Activated naive CD4-positive, alpha-beta T cell treated with Interleukin-2 at 50 U/mL for 16 hours (primary cell): Measurements from ENCODE around the gene RETNLB.

ENCODE experiments used
- DNase-seq: peaks from one replicate; pipeline ENCODE4 v3.0.0-alpha.2; 2020

RETNLB gene

GRCh38 chr3:108757404-108757982 is at the start of gene RETNLB:
RETNLB (minus strand) TSS chr3:108757410; CDS start chr3:108757185, 225 bp downstream.
- DNase-seq = no peak

DNA sequence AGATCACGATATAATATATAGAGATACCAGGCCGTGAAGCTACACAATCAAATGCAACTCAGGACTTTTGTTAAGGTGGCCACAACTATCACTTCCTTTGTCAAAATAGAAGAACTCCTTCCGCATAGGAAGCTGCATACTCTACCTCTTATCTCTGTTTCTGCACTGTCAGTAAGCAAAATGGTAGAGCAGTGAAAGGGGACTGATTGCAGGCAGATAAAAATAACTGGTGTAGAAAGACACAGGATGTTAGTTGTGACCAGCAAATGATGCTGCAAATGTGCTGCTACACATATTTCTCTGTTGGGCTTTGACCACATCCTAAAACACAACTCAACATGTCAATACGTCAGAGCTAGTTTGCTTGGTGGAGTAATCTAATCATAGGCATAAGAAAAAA is 49.1 kb upstream of the RETNLB start:
- DNase-seq = no peak

GRCh38 chr3:108804966-108805365 is 47.8 kb upstream of the RETNLB start:
- DNase-seq = no peak

- DNase-seq = no peak
These were observed 47.2 kb upstream of the RETNLB start for GRCh38 chr3:108804437-108804836.

- no peak for DNase-seq
These were observed 34.3 kb upstream of the RETNLB start for GRCh38 chr3:108791473-108791872.

DNA sequence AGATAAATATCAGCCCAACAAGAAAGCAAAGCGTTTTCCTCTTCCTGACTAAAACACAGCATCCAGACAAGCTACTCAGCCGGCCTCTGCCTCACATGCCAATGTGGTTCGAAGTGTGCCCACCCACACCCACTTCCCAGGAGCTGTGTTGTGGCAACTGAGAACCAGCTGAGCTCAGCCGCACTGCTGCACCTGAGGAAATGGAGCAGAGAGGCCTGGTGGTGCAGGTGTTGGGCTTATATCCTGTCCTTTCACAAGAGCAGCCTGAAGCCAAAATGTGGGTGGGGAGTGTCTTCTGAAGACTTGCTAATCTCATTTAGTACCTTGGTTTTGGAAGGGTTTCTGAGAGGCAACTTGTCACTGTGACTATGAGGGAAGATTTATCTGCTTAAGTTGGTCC is 23.0 kb upstream of the RETNLB start:
- peak; percentile 28 for DNase-seq

DNA sequence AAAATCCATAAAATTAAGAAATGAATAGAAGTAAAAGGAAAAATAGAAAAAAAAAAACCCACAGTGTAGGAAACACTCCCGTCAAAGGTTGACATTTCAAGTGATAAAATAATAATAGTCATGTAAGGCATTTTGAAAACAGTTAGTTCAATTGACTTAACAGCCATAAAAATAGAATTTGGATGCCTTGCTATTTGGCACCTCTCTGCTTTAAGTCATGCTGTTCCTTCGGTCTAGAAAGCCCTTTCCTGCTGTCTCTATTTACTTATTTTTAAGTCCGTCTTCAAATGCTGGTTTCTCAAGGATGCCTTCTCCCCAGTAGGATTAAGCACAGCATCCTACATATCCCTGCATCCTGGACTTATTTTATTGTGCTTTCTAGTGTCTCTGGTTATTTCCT is 22.3 kb upstream of the RETNLB start:
- no peak for DNase-seq

GRCh38 chr3:108775649-108776048 is 18.4 kb upstream of the RETNLB start:
- DNase-seq = no peak

- no peak for DNase-seq
These were observed 10.0 kb upstream of the RETNLB start for GRCh38 chr3:108767253-108767652.

- DNase-seq = no peak
These were observed 1.5 kb downstream of the RETNLB start for GRCh38 chr3:108755686-108756085.

GRCh38 chr3:108744762-108745161 is 12.4 kb downstream of the RETNLB start:
- DNase-seq = no peak

DNA sequence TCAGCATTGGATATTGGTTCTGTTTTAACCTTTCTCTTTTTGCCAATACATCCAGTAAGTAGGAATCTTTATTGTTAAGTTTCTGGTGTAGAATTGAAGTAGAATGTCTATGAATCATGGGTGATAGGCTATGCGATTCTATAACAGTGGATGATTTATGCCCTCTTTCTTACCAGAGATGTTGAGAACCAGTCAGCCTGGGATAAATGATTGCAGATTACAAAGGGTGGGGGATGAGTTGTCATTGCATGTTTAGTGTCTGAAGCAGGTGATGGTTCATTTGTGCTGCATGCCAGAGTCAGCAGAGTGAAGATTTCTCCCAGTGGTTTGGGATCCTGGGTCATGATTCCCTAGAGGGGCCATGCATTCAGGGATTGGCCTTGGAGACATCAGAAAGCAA is 14.3 kb downstream of the RETNLB start:
- DNase-seq = no peak

- DNase-seq = no peak
These were observed 20.4 kb downstream of the RETNLB start for GRCh38 chr3:108736821-108737220.

DNA sequence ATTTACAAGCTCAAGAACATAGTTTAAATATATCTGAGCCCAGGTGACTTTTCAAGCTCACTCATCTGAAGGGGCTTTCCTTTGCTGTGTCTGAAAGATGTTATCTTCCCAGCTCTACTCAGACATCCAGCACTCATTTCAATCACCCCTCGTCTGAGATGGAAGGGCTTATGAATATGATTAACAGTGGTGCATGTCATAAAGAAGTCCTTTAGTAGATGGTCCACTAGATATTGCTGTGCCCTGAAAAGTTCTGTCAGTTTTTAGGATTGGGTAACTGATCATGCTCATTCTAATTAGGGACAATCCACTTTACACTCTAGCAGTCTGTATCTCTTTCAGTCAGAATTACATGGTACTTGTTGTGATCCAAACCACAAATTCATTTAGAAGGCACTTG is 28.3 kb downstream of the RETNLB start:
- DNase-seq = no peak

DNA sequence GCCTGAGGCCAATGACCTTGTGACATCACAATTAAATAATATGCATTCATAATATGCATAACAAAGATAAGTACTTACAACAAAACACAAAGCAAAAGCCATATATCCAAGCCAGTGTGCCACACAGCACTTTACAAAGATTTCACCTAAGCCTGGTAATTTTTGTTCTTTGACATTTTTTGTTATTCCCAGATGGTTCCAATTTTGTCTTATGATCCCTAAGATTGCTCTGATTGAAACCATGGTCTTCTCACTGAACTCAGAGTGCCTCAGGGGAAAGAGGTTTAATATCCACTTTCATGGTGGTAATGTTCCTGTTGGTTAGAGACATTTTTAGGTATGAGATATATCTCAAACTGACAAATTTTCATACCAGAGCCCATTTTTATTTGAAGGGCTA is 29.1 kb downstream of the RETNLB start:
- no peak for DNase-seq

DNA sequence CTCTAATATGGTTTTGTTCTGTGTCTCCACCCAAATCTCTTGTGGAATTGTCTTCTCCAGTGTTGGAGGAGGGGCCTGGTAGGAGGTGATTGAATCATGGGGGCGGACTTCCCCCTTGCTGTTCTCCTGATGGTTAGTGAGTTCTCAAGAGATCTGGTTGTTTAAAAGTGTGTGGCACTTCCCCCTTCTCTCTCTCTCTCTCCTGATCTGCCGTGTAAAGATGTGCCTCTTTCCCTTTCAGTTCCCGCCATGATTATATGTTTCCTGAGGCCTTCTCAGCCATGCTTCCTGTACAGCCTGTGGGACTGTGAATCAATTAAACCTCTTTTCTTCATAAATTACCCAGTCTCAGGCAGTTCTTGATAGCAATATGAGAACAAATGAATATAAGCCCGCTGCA is 33.1 kb downstream of the RETNLB start:
- no peak for DNase-seq

DNA sequence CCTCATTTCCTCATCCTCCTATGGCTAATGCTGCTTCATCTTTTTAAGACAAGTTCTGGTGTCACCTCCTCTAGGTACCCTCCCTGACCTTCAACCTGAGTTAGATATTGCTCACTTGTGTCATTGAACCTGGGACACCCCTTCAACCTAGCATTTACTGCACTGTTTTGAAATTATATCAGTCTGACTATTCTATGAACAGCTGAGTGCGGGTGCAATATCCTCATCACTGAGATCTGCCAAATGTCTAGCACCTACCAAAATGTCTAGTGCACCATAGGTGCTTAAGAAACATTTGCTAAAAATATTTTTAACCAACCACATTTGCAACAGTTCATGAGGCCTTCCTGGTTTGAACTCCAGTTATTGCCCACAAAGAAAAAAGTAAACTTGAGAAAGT is 34.5 kb downstream of the RETNLB start:
- DNase-seq = no peak

GRCh38 chr3:108719178-108719806 is 37.9 kb downstream of the RETNLB start:
- DNase-seq = no peak

- no peak for DNase-seq
These were observed 38.8 kb downstream of the RETNLB start for GRCh38 chr3:108718454-108718853.

DNA sequence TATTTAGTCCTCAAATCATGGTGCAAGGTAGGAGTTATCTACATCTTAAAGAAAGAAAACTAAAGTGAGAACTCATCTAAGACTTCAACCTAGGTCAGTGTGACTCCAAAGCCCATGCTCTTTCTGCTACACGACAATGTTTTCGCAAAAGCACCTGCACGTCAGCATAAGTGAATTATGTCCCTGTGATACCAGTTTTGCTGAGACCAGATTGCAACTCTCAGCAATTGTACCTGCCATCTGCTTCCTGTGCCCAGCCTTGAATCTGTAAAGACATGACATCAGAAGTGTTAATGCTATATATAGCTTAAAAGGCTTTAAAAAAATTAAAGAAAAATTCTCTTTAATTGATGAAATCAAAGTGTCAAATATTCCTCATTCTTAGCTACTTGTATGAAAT is 43.4 kb downstream of the RETNLB start:
- DNase-seq = no peak

- no peak for DNase-seq
These were observed 44.1 kb downstream of the RETNLB start for GRCh38 chr3:108713009-108713516.
